HG03520 (cell line): Measurements from ENCODE around the gene GNG4.
"Not testable (repeated sequence)": the region's sequence is repeated elsewhere in the genome, so short reads cannot be mapped to it uniquely, and the experiment has no call there.

Source experiments
- ATAC-seq: cut with Tn5 transposase; IDR thresholded peaks from one replicate; pipeline ENCODE4 v1.9.1; 2021; ENCODE audit warnings: mild to moderate bottlenecking, moderate library complexity; ENCODE audit not compliant: unreplicated experiment

Gene GNG4

DNA sequence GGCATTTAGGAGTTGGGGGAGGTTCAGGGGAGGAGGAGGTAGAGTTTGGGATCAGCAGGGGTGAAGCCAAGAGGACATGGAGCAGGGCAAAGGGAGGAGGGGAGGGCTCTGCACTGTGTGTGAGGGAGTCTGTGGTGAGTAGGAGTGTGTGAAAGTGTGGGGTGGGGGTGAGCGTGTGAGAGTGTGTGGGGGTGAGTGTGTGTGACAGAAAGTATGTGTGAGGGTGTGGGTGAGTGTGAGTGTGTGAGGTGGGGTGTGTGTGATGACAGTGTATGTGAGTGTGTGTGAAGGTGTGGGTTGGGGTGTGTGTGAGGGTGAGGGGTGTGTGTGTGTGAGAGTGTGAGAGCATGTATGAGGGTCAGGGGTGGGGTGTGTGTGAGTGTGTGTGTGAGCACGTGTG, 62.6 kb downstream of the GNG4 start:
- no peak for ATAC-seq

DNA sequence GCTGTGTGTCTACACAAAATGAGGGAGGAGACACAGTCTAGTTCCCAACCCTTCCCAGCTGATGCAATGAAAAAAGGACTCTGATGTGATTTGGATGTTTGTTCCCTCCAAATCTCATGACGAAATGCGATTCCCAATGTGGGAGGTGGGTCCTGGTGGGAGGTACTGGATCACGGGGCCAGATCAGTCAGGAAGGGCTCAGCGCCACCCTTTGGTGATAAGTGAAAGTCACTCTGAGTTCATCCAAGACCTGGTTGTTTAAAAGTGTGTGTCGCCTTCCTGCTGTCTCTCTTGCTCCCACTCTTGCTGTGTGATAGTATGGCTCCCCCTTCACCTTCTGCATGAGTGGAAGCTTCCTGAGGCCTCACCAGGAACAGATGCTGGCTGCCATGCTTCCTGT, 63.2 kb downstream of the GNG4 start:
- no peak for ATAC-seq

DNA sequence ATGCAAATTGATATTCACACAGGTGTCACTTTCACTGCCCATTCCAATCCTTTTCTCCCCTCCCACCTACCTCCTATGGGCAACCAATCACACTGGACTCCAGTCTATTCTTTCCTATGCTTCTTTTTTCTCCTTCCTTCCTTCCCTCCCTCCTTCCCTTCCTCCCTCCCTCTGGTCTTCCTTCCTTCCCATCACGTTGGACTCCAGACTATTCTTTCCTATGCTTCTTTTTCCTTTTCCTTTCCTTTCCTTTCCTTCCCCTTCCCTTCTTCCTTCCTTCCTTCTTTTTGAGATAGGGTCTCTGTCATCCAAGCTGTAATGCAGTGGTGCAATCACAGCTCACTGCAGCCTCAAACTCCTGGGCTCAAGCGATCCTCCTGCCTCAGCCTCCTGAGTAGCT, 64.6 kb downstream of the GNG4 start:
- ATAC-seq = no peak

DNA sequence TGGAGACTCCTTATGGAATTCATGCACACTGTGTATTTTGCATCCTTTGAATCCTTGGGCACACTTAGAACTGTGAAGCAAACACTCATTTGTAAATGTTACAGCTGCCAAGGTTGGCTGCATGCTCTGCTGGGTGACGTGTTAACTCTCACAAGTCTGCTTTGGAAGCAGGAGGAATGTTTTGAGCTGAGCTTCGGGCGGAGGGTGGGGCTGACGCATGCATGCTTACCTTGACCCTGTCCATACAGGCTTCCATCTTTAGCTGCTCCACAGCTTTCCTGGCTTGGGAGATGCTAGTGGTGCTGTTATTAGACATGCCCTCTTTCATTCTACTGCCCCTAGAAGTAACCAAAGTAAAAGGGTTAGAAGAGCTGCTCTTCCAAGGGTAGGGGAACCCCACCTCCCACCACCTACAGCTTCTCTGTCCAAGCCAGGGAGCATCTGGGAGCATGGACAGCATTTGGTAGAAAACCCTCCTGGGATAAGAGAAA, 66.0 kb downstream of the GNG4 start:
- no peak for ATAC-seq

DNA sequence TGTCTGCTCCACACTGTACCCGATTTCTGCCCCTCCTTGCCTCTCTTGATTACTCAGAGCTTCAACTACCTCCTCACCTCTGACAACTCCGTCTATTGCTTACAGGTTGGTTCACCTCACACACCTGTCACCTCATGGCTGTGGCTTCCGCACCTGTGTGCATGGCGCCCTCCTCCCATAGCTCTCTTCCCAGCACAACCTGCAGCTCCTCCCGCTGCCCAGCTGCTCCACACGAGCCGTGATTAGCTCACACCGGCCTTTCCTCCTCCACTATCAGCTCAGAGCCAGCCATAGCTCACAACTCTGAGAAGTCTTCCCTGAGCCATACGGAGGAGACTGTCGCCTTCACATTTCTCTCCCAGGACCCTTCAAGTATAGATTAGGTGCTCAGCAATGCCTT, 67.5 kb downstream of the GNG4 start:
- ATAC-seq = no peak

DNA sequence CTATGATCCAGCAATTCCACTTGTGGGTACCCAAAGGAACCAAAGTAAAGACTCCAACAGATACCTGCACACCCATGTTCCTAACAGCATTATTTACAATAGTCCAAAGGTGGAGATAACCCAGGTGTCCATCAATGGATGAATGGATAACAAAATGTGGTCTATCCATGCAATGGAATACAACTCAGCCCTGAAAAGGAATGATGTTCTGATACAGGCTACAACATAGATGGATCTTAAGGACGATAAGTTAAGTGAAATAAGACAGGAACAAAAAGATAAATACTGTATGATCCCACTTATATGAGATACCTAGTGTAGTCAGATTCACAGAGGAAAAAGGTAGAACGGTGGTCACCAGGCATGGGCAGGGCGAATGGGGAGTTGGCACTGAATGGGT, 69.7 kb downstream of the GNG4 start:
- ATAC-seq = no peak

DNA sequence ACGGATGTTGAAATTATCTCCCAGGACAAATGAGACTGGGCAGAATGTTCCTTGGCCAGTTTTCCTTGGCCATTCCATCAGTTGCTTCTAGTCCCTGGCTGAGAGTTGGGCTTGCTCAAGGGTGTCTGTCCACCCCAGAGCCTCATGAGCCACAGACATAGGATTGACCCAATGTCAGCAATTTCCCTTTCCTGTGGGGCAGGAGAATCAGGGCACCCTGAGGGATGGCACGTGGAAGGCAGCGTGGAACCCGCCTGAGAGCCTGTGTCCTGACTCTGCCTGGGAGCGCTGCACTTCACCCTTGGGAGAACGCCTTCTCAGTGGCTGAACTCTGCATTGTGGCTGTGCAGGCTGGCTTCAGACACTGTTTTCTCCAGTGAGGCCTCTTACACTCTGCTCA, 74.0 kb downstream of the GNG4 start:
- no peak for ATAC-seq

DNA sequence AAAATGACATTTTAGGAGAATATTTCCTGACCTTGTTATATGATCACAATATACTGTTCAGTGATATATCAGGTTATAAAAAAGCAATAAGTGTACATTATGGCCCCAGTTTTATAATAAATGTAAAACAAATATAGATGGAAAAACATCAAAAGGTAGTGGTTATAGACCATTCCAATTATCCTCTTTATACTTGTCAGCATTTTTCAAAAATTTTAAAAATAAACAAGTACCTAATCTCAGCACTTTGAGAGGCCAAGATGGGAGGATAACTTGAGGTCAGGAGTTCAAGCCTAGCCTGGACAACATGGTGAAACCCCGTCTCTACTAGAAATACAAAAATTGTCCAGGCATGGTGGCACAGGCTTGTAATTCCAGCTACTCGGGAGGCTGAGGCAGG, 75.7 kb downstream of the GNG4 start:
- ATAC-seq = no peak

DNA sequence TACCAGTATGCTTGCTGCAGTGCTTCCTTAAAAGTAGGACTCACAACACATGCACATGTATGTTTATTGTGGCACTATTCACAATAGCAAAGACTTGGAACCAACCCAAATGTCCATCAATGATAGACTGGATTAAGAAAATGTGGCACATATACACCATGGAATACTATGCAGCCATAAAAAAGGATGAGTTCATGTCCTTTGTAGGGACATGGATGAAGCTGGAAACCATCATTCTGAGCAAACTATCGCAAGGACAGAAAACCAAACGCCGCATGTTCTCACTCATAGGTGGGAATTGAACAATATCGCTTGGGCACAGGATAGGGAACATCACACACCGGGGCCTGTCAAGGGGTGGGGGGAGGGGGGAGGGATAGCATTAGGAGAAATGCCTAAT, 76.6 kb downstream of the GNG4 start:
- ATAC-seq = not testable (repeated sequence)

DNA sequence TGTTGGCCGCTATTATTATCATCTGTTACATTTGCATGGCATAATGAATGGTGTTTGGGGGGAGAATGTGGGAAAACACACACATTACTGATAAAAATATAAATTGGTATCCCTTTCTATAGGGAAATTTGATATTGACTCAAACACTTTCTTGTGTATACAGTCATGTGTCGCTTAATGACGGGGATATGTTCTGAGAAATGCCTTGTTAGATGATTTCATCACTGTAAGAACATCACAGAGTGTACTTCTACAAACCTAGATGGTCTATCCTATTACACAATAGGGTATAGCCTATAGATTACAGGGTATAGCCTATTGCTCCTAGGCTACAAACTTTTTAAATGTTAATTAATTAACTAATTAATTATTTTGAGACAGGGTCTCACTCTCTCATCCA, 78.1 kb downstream of the GNG4 start:
- ATAC-seq = no peak

DNA sequence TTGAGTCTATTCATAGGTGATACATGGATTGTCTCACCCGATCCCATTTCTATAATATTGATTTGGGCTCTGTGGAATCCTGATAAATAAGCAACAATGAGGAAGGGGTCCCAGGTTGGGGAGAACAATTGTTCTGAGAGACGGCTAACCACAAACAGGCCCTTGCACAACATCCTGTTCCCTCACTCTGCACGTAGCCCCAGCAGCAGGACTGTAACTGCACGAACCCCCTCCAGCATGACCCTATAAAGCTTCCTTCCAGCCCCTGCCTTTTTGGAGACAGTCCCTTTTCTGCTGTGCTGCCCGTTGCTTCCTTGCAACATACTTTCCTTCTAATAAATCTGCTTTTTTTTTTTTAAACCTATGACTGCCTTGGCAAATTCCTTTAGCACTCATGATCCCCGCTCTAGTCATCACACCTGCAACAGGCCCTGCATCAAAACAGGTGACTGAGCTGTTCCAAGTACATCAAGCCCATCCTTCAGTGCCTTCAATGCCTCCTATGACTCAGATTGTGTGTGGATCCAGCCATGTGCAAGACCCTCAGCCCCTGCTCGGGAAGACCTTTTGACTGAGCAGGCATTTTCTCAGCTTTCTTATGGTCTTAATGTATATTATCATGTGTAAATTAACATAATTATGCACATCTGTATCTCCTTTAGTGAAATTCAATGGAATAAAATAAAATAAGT, 81.6 kb downstream of the GNG4 start:
- ATAC-seq = no peak

DNA sequence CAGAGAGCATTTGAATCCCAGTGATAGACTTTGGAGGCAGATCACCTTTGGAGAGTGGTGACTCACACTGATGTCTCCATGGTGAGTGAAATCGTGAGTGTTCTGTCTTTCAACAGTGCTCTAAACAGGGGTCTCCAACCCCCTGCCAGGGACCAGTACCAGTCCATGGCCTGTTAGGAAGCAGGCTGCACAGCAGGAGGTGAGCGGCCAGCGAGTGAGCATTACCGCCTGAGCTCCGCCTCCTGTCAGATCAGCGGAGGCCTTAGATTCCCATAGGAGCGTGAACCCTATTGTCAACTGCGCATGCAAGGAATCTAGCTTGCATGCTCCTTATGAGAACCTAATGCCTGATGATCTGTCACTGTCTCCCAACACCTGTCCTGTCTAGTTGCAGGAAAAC, 83.5 kb downstream of the GNG4 start:
- ATAC-seq = no peak

DNA sequence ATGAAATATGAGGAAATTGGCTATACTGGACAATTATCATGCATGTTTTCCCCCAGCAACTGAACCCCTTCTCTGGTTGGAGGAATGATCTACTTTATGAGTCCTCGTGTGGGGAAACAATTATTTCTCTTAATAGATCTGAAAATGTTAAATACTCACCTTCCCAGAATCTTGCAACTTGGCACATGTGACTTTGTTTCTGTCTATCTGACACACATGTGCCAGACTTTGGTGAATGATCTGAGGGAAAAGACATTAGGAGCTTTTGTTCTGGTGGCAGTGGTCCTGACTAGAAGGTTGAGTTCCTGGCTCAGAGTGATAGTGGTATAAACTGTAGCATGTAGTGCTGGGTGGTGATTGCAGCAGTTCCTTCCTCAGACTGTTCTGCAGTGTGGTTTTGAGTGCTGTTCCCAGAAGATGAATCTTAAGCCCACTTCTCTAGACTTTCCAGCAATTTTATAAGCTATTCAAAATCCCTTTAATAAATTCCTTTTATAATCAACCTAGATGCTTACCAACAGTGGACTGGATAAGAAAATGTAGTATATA, 86.0 kb downstream of the GNG4 start:
- ATAC-seq = no peak

DNA sequence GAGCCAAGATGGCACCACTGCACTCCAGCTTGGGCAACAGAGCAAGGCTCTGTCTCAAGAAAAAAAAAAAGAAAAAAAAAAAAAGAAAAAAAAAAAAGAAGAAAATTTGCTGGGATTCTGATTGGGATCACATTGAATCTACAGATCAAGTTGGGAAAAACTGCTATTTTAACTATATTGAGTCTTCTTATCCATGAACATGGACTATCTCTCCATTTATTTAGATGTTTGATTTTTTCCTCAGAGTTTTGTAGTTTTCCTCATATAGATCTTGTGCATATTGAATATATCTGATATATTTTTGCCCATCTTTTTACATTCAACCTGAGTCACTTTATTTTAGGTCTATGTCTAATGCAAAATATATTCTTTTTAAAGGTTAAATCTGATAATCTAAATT, 87.0 kb downstream of the GNG4 start:
- no peak for ATAC-seq

DNA sequence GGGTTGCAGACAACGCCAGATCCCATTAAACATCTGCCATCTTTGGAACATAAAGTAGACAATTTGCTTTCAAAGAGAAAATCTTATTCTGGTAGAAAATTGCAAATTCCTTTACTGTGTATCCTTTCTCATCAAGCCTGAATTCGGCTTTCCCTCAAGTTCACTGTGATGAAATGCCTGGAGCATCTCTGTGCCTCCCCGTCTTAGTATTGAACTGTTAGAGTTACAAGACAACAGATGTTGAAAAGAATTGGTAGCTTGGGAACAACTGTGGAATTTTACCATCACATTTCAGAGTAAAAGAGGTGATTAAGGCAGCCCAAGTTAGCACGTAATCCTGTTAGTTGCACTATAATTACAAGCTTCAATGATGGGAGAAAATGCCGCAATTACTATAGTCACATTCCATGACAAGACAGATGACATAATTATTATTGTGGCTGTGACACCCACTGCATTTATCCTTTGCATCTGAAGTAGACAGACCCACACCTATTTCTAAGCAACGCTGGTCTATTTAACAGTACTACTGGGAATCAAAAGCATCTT, 90.9 kb downstream of the GNG4 start:
- ATAC-seq = no peak

DNA sequence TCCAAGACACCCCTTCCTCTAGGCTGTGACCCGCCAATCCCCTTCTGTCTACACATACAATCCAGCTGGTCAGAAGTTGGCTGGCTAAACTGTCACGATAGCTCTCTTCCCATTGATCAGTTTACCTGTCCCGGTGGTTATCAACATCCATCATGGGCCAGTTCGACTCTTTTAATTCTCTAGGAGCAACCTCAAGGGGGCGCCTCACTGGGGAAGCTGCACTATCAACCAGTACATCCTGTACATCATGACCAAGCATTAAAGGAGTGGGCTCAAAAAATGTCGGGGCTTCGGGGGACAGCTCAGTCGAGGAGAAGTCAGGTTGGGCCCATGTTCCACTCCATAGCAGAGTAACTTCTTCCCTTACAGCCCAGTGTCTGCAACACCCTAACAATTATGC, 92.1 kb downstream of the GNG4 start:
- ATAC-seq = no peak

DNA sequence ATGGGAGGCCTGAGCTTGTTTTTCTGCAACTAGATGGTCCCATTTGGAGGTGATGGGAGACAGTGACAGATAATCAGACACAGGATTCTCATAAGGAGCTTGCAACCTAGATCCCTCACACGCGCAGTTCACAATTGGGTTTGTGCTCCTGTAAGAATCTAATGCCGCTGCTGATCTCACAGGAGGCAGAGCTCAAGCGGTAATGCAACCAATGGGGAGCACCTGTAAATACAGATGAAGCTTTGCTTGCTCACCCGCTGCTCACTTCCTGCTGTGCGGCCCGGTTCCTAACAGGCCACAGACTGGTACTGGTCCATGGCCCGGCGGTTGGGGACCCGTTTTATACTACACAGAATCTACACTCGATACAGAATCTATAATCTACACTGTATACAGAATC, 92.8 kb downstream of the GNG4 start:
- ATAC-seq = no peak

DNA sequence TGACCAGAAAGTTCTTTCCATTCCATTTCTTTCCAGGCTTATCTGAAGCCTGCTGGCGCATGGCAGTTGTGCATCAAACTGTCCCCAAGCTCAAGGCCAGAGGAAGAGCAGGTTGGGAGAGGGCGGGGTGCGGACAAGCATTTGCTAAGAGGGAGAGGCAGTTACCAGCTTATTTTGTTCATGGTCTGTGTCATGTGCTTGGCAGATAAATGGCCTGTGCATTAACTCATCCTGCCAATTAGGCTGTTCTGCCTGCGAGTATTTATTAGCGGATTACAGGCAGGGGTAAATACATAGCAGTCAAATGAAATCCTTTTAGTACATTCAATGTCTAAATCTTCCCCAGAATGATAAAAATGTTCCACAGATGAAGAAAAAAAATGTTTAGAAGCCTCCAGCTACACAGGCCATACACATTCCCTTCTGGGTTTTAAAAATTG, 96.5 kb downstream of the GNG4 start:
- no peak for ATAC-seq

DNA sequence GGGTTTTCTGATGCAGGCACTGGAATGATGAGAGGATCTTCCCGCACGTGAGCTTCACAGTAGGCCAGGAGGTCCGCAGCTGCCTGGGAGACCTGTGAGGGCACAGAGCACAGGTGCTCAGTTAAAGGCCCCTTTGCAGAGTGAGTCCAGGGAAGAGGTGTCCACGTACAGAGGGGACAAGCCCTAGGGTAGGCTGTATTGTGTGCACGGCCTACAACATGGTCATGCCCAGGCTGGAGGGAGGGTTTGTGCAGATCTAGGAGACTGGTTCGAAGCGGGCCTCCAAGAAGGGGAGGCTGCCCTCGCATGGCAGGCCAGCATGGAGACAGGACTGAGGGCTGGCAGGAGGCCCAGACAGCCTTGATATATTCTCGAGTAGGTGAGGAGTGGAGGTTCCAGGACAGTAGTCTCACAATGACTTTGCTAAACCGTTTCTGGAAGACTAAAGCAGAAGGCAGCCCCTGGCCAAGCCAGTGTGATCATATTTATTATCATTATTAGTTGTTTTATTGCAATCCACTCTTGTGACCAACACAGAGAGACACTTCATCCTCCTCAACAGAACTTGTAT, 97.4 kb downstream of the GNG4 start:
- ATAC-seq = no peak

DNA sequence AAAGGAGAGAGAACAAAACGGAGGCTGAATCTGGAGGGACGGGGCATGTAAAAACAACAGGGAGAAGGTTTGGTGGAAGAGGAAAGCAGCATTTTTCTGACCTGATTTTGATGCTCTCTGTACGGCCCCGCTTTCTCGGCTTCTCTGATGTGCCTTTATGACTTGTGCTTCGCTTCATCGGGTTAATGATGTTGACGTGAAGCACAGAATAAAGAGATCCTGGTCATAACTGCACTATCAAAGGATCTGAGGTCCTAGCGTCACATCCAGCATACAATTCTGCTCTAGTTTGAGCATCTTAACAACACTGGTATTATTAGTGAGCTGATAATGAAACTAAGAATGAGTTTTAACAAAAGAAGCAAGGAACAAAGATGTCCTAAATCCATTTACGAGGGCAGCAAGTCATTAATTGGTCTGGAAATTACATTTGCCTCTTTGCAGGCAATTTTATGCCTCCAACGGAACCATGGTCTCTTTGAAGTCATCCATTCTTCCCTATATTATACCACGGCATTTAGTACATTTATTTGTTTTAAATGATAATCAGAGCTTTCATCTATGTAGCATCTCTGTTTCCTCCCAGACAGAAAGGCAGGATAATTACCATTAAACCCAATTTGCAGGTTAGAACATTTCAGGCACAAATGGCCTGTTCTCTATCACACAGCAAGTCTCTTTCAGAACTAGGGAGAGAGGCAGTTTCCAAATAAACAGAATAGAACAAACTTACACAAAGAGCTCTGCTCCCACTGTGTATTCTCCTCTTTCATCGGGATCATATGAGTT, 100.0 kb downstream of the GNG4 start:
- no peak for ATAC-seq

DNA sequence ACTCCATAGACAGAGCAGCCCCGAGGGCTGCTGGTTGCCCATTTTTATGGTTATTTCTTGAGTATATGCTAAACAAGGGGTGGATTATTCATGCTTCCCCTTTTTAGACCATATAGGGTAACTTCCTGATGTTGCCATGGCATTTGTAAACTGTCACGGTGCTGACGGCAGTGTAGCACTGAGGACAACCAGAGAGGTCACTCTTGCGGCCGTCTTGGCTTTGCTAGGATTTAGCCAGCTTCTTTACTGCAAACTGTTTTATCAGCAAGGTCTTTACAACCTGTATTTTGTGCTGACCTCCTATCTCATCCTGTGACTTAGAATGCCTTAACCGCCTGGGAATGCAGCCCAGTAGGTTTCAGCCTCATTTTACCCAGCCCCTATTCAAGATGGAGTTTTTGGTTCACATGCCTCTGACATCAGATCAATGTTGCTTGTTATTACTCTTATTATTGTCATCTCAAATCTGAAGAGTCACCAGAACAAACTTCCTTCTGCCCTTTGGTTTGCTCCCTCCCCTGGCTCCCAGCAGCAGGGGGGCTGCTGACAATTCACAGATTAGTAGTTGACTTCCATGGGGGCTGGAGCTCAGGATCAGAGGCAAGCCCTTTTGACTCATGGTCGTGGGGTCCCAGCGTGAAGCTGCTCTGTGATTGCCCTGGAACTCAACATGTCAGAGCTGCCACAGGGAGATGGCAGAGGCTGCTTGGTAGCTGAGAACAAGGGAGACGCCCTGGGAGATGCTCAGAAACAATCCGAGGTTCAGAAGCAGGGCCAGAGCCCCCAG, 103.0 kb downstream of the GNG4 start:
- ATAC-seq = not testable (repeated sequence)
